ENCODE results near the gene VPS26C. TPM values are rescaled to one million over a fixed set of nuclear protein-coding genes. Genes with fewer than 3 reads are reported as not detected.

VPS26C gene
- total and polyA plus RNA-seq, 9 donors = 25.9 to 30.7 (median 28.7) TPM

GRCh38 chr21:37176716-37177115, 90.4 kb downstream of the VPS26C start:
- 88% methylated on average over 5 of the region's 5 CpGs for WGBS (ENCODE audit: insufficient coverage)
- Histone ChIP-seq H3K4me3 (ENCODE audit: low read length) (no peak overlapping the region), H3K27ac (ENCODE audit: low read length) (no peak overlapping the region), H3K4me1 (ENCODE audit: control insufficient read depth, insufficient read depth, low read length) (no peaks in the 10 kb centered on the region), H3K9me3 (replicated peaks; ENCODE audit: control insufficient read depth, low read depth, low read length) (no peaks in the 10 kb centered on the region), H3K27me3 (ENCODE audit: control insufficient read depth, insufficient read depth, low read length) (no peaks in the 10 kb centered on the region), H3K36me3 (ENCODE audit: control insufficient read depth, insufficient read depth, low read length) (peaks cover 52% of the 10 kb centered on the region)
- DNase-seq = no peak

Other genes with a start within 250 kb of the VPS26C start
- 23.1 TPM for gene PIGP, start 194.3 kb downstream of the VPS26C start, total RNA-seq
- gene PIGP, start 194.3 kb downstream of the VPS26C start, polyA plus RNA-seq (ENCODE audit: insufficient read depth in 1 of 8, insufficient read length in 8 of 8, low replicate concordance in 1 of 8) = 10 to 100 TPM; 17.7 to 36.7 (median 25.0) TPM
- gene TTC3, start 194.1 kb downstream of the VPS26C start, total RNA-seq = 202 TPM
- gene TTC3, start 194.1 kb downstream of the VPS26C start, polyA plus RNA-seq (ENCODE audit: insufficient read depth in 1 of 8, insufficient read length in 8 of 8, low replicate concordance in 1 of 8) = 100 to 1,000 TPM in 6 of 8 donors, 10 to 100 TPM in 2; 86.4 to 164 (median 135) TPM
- 64.7 TPM for gene DYRK1A, start 99.4 kb upstream of the VPS26C start, total RNA-seq
- 10 to 100 TPM; 40.5 to 55.8 (median 49.7) TPM for gene DYRK1A, start 99.4 kb upstream of the VPS26C start, polyA plus RNA-seq (ENCODE audit: insufficient read depth in 1 of 8, insufficient read length in 8 of 8, low replicate concordance in 1 of 8)

Data from muscle of leg (tissue), 11 donors.